Fibroblast of lung (primary cell): Measurements from ENCODE around the gene ATRN. TPM values are rescaled to one million over a fixed set of nuclear protein-coding genes. Genes with fewer than 3 reads are reported as not detected.

Experiments used
- DNase-seq, 2 donors: peaks; one replicate each; pipeline versions ENCODE4 v3.0.0 to v3.0.0-alpha.2; 2010; ENCODE audit warnings: low read depth in 2 of 2
- H2AFZ ChIP-seq: 2 replicates; pipeline ENCODE4 v1.5.1; 2012; ENCODE audit warnings: low read length, control low read depth, inconsistent platforms
- H3K27ac ChIP-seq: 2 replicates; pipeline ENCODE4 v1.5.1; 2011; ENCODE audit warnings: low read length, control low read depth; ENCODE audit not compliant: insufficient read depth
- H3K27me3 ChIP-seq: 2 replicates; pipeline ENCODE4 v1.5.1; 2011; ENCODE audit warnings: mild to moderate bottlenecking, low read length; ENCODE audit not compliant: control insufficient read depth, insufficient read depth
- H3K36me3 ChIP-seq: 2 replicates; pipeline ENCODE4 v1.5.1; 2011; ENCODE audit warnings: low read length; ENCODE audit not compliant: control insufficient read depth, insufficient read depth
- H3K4me1 ChIP-seq: 2 replicates; pipeline ENCODE4 v1.5.1; 2011; ENCODE audit warnings: low read length; ENCODE audit not compliant: control insufficient read depth, insufficient read depth; ENCODE audit errors: extremely low read depth
- H3K4me2 ChIP-seq: 2 replicates; pipeline ENCODE4 v1.5.1; 2011; ENCODE audit warnings: low read length, control low read depth; ENCODE audit not compliant: insufficient read depth; ENCODE audit errors: extremely low read depth
- H3K4me3 ChIP-seq, 4 experiments: fragments of 200-600 bp in 1 of 4; sonication (generic) in 1 of 4; replicated peaks in 1 of 4; 2 replicates each; pipeline ENCODE4 v1.5.1; 2011 to 2016; ENCODE audit warnings: low read length in 4 of 4, low read depth in 3 of 4, mild to moderate bottlenecking in 3 of 4, control low read depth in 2 of 4, inconsistent platforms in 1 of 4, mixed read lengths in 1 of 4; ENCODE audit not compliant: insufficient read depth in 1 of 4; ENCODE audit errors: control extremely low read depth in 1 of 4
- H3K79me2 ChIP-seq: 2 replicates; pipeline ENCODE4 v1.5.1; 2012; ENCODE audit warnings: mild to moderate bottlenecking, low read length, inconsistent platforms; ENCODE audit not compliant: control insufficient read depth, insufficient read depth
- H3K9ac ChIP-seq: 2 replicates; pipeline ENCODE4 v1.5.1; 2011; ENCODE audit warnings: mild to moderate bottlenecking, low read length, control low read depth; ENCODE audit not compliant: insufficient read depth
- H3K9me3 ChIP-seq: 2 replicates; pipeline ENCODE4 v1.5.1; 2012; ENCODE audit warnings: low read depth, low read length; ENCODE audit not compliant: control insufficient read depth, insufficient read depth
- H4K20me1 ChIP-seq: 2 replicates; pipeline ENCODE4 v1.5.1; 2011; ENCODE audit warnings: low read length; ENCODE audit not compliant: control insufficient read depth, insufficient read depth; ENCODE audit errors: extremely low read depth
- CTCF ChIP-seq, 2 donors: IDR thresholded peaks in 1 of 2; conservative IDR thresholded peaks in 1 of 2; 1 replicate in 1 of 2; 2 replicates in 1 of 2; pipeline ENCODE4 v1.5.1; 2011 to 2012; ENCODE audit warnings: low read length in 2 of 2, control low read depth in 1 of 2, inconsistent platforms in 1 of 2, low read depth in 1 of 2, mild to moderate bottlenecking in 1 of 2
- EZH2 ChIP-seq: IDR thresholded peaks from 2 replicates; pipeline ENCODE4 v1.5.1; 2012; ENCODE audit warnings: low read length, control low read depth, mild to moderate bottlenecking; ENCODE audit errors: missing control alignments
- polyA plus RNA-seq, 2 donors: library from polyadenylated mRNA; depleted of rRNA in 1 of 2; stranded (reverse) in 1 of 2; unstranded in 1 of 2; fragments of >200 nt; gene quantifications; 2 replicates each; pipeline ENCODE4 v1.2.1, GENCODE V29; 2011 to 2012; ENCODE audit warnings: missing spikeins in 1 of 2
- total RNA-seq: library from RNA; depleted of rRNA; stranded (reverse); fragments of >200 nt; gene quantifications from 2 replicates; pipeline ENCODE4 v1.2.1, GENCODE V29; 2014

Gene ATRN
- total and polyA plus RNA-seq, 2 donors (not counting 1 experiment from before 2014, with no cell fraction given) = 30.6 to 48.8 TPM

- no peak overlapping the region for H3K4me2 ChIP-seq
- H3K36me3 ChIP-seq = no peaks in the 10 kb centered on the region
- H3K27me3 ChIP-seq = peaks cover 12% of the 10 kb centered on the region
- no peak overlapping the region for H2AFZ ChIP-seq
- H4K20me1 ChIP-seq = no peaks in the 10 kb centered on the region
- no peak overlapping the region for H3K4me3 ChIP-seq
- H3K9me3 ChIP-seq = no peaks in the 10 kb centered on the region
- no peak for DNase-seq
- no peak overlapping the region for H3K9ac ChIP-seq
- H3K27ac ChIP-seq = no peak overlapping the region
- no peaks in the 10 kb centered on the region for H3K4me1 ChIP-seq
- TF ChIP-seq CTCF (conservative IDR thresholded peaks at IDR 0.05 in 1 of 2, IDR thresholded peaks at IDR 0.05 in 1 of 2; ENCODE audit: low read depth in 1 of 2, low read length in 2 of 2) (no peak), EZH2 (no peak)
- H3K79me2 ChIP-seq = no peaks in the 10 kb centered on the region
These were observed 8.7 kb upstream of the ATRN start for GRCh38 chr20:3461911-3462677.

DNA sequence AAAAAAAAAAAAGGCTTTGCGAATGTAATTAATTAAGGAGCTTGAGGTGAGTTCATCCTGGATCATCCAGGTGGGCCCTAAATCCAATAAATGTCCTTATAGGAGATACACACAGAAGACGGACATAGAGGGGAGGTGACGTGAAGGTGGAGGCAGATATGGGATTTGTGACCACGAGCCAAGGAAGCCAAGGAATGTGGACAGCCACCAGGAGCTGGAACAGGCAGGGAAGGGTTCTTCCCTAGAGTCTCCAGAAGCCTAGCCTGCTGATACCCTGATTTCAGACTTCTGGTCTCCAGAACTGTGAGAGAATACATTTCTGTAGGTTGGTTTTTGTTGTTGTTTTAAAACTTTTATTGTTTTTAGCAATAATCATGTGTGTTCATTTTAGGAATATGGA lies 6.7 kb upstream of the ATRN start:
- no peaks in the 10 kb centered on the region for H3K9me3 ChIP-seq
- peaks cover 13% of the 10 kb centered on the region for H3K27me3 ChIP-seq
- no peaks in the 10 kb centered on the region for H3K36me3 ChIP-seq
- H2AFZ ChIP-seq = no peak overlapping the region
- H3K79me2 ChIP-seq = no peaks in the 10 kb centered on the region
- no peaks in the 10 kb centered on the region for H3K4me1 ChIP-seq
- no peak for DNase-seq
- no peak overlapping the region for H3K4me3 ChIP-seq
- TF ChIP-seq EZH2 = no peak
- TF ChIP-seq CTCF (conservative IDR thresholded peaks at IDR 0.05 in 1 of 2, IDR thresholded peaks at IDR 0.05 in 1 of 2; ENCODE audit: low read depth in 1 of 2, low read length in 2 of 2) = no peak
- H3K9ac ChIP-seq = no peak overlapping the region
- H3K27ac ChIP-seq = no peak overlapping the region
- H3K4me2 ChIP-seq = no peak overlapping the region
- H4K20me1 ChIP-seq = no peaks in the 10 kb centered on the region

DNA sequence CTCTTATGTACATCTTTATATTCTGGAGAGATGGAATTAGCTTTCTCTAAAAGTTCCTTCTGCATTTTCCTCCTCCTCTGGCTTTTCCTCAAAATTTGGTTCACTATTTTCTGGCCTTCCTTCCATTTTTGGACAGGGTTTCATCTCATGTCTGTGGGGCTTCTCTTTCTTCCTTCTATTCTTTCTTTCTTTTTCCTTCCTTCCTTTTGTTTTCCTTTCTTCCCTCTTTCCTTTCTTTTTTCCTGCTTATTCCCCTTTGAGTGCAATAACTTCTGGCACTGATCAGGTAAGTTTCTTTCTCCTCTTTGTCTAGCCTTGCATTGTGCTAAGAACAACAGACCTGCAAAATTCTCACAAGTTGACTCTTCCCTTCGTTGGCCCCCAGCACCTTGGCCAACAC lies 5.5 kb upstream of the ATRN start:
- no peaks in the 10 kb centered on the region for H3K4me1 ChIP-seq
- no peaks in the 10 kb centered on the region for H3K36me3 ChIP-seq
- no peak overlapping the region for H3K9ac ChIP-seq
- no peak overlapping the region for H3K27ac ChIP-seq
- no peaks in the 10 kb centered on the region for H3K79me2 ChIP-seq
- no peak overlapping the region for H3K4me3 ChIP-seq
- no peaks in the 10 kb centered on the region for H4K20me1 ChIP-seq
- no peak overlapping the region for H2AFZ ChIP-seq
- no peak overlapping the region for H3K4me2 ChIP-seq
- no peaks in the 10 kb centered on the region for H3K9me3 ChIP-seq
- H3K27me3 ChIP-seq = peaks cover 9% of the 10 kb centered on the region
- TF ChIP-seq EZH2 (no peak), CTCF (conservative IDR thresholded peaks at IDR 0.05 in 1 of 2, IDR thresholded peaks at IDR 0.05 in 1 of 2; ENCODE audit: low read depth in 1 of 2, low read length in 2 of 2) (no peak)
- DNase-seq = no peak
